HL-60 (cell line): Measurements from ENCODE around the gene CHCHD6.

Source experiments
- DNase-seq, 2 experiments: peaks; one replicate each; pipeline ENCODE4 v3.0.0-alpha.2; 2010 to 2020; ENCODE audit warnings: low read depth in 1 of 2, low spot score in 1 of 2
- H3K27ac ChIP-seq: fragments of 250-450 bp; sonication (Bioruptor Pico); replicated peaks from 2 replicates; pipeline ENCODE4 v1.5.1; 2020; ENCODE audit warnings: mild to moderate bottlenecking, moderate library complexity
- H3K27me3 ChIP-seq: fragments of 250-450 bp; sonication (Bioruptor Pico); 2 replicates; pipeline ENCODE4 v1.5.1; 2021; ENCODE audit warnings: mild to moderate bottlenecking, moderate library complexity; ENCODE audit not compliant: insufficient read depth, poor library complexity, severe bottlenecking
- H3K4me3 ChIP-seq: replicated peaks from 2 replicates; pipeline ENCODE4 v1.5.1; 2011; ENCODE audit warnings: mild to moderate bottlenecking, control low read depth, low read length; ENCODE audit not compliant: insufficient read depth
- GABPA ChIP-seq: IDR thresholded peaks from 2 replicates; pipeline ENCODE4 v1.6.1; 2012; ENCODE audit warnings: low read depth
- POLR2AphosphoS5 ChIP-seq: IDR thresholded peaks from 2 replicates; pipeline ENCODE4 v1.6.1; 2012; ENCODE audit warnings: low read depth
- REST ChIP-seq: IDR thresholded peaks from 2 replicates; pipeline ENCODE4 v1.6.1; 2012; ENCODE audit warnings: low read depth; ENCODE audit not compliant: insufficient replicate concordance
- SPI1 ChIP-seq: IDR thresholded peaks from 2 replicates; pipeline ENCODE4 v1.6.1; 2012; ENCODE audit warnings: low read depth, mild to moderate bottlenecking, borderline replicate concordance
- TF ChIP-seq, protein P1 (sequence below): IDR thresholded peaks from one replicate; pipeline ENCODE4 v1.5.1; 2011; ENCODE audit warnings: low read length, control low read depth, inconsistent platforms; ENCODE audit not compliant: insufficient read depth

Gene CHCHD6

DNA sequence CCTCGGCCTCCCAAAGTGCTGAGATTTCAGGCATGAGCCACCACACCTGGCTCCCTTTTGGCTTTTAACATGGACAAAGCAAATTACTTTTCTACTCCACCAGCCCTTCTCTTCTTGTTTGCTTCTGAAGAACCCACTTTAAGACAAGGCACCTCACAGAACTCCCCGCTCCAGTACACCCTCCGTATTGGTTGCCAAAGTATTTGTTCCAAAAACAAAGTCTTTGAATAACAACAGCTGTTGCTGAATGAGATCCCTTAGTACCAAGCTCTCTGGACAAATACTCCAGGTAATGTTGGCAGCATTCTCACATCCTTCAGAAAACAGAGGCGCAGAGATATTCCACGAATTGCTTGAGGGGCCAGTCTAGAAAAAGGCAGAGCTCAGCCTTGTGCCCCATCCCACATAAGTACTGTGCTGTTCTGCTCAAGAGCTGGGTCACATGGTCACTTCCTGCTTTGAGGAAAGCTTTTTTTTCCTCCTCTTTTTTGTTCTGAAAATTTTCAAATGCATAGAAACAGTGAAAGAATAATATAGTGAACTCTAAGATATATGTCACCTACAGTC lies 7.3 kb upstream of the CHCHD6 start:
- no peak overlapping the region for H3K27ac ChIP-seq
- no peak overlapping the region for H3K4me3 ChIP-seq
- no peak for TF ChIP-seq SPI1
- TF ChIP-seq, protein P1, sequence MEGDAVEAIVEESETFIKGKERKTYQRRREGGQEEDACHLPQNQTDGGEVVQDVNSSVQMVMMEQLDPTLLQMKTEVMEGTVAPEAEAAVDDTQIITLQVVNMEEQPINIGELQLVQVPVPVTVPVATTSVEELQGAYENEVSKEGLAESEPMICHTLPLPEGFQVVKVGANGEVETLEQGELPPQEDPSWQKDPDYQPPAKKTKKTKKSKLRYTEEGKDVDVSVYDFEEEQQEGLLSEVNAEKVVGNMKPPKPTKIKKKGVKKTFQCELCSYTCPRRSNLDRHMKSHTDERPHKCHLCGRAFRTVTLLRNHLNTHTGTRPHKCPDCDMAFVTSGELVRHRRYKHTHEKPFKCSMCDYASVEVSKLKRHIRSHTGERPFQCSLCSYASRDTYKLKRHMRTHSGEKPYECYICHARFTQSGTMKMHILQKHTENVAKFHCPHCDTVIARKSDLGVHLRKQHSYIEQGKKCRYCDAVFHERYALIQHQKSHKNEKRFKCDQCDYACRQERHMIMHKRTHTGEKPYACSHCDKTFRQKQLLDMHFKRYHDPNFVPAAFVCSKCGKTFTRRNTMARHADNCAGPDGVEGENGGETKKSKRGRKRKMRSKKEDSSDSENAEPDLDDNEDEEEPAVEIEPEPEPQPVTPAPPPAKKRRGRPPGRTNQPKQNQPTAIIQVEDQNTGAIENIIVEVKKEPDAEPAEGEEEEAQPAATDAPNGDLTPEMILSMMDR = no peak
- no peak for TF ChIP-seq REST
- no peak for DNase-seq
- H3K27me3 ChIP-seq = peaks cover 5% of the 10 kb centered on the region

DNA sequence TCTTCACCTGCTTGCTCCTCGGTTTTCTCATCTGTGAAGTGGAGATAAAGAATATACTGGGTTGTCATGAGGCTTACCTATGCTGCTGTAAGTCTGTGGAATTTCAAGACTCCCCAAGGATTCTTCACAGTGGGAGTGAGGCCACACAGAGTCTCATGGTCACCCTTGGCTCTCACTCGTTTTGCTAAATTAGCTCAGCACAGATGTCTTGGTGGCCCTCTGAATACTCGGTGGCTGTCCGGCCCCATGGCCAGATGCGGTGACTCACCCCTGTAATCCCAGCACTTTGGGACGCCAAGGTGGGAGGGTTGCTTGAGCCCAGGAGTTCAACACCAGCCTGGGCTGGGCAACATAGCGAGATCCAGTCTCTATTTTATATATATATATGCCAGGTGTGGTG lies 5.0 kb upstream of the CHCHD6 start:
- peaks cover 5% of the 10 kb centered on the region for H3K27me3 ChIP-seq
- no peak overlapping the region for H3K27ac ChIP-seq
- no peak overlapping the region for H3K4me3 ChIP-seq
- DNase-seq = no peak
- TF ChIP-seq SPI1 (no peak), REST (no peak), GABPA (no peak), POLR2AphosphoS5 (no peak)
- TF ChIP-seq, protein P1 = no peak

DNA sequence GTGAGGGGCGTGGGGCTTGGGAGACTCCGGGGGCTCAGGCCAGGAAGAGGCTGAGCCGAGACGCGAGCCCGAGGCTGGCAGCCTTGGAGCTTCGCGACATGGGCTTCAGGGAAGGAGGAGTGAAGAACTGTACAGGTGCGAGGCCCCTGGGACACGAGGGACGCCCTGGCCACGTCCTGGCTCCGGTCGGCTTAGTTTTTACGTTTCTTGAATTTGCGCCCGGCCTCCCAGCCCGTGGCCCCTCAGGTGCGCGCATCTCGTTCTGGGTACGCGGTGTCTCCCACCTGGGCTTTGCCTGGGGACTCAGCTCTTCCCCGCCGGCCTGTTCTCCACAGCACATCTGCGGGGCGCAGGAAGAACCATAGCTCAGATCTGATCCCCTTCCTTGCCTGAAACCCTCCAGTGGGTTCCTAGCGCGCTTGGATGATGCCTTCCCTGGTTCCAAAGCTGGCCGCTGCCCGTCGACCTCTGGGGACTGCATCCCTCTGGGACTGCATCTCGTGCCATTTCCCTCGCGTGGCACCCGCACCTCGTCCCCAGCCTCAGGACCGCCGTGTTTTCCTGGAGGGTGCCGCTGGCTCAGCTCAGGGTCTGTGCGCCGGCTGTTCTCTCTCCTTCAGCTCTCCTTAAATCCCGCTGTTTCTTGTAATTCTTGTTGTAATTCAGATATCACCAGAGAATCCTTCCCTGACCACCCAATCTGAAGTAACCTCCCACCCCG lies 614 bp downstream of the CHCHD6 start:
- DNase-seq = no peak
- peak overlapping the region; percentile 66 for H3K4me3 ChIP-seq
- no peak for TF ChIP-seq POLR2AphosphoS5
- TF ChIP-seq, protein P1 = no peak
- TF ChIP-seq GABPA = no peak
- no peak for TF ChIP-seq REST
- TF ChIP-seq SPI1 = no peak
- no peak overlapping the region for H3K27ac ChIP-seq
- H3K27me3 ChIP-seq = peaks cover 2% of the 10 kb centered on the region
